Gastrocnemius medialis (tissue), 4 donors: Measurements from ENCODE around the gene GAA. TPM values are rescaled to one million over a fixed set of nuclear protein-coding genes. Genes with fewer than 3 reads are reported as not detected.

Experiments
- ATAC-seq, 2 donors: fragments of 150-250 bp; one replicate each; pipeline ENCODE4 v1.9.1; 2016
- DNase-seq, 2 donors: peaks; one replicate each; pipeline ENCODE4 v3.0.0-alpha.2; 2019
- H3K27ac ChIP-seq, 4 donors: fragments of 200-600 bp; sonication (generic); 1 replicate in 1 of 4; 2 replicates in 3 of 4; pipeline ENCODE4 v1.5.1; 2016 to 2018; ENCODE audit warnings: mild to moderate bottlenecking in 2 of 4, moderate library complexity in 1 of 4
- H3K27me3 ChIP-seq, 3 donors: fragments of 200-600 bp; sonication (generic) in 2 of 3; 1 replicate in 1 of 3; 2 replicates in 2 of 3; pipeline versions ENCODE4 v1.5.1 to v1.6.0; 2016 to 2019; ENCODE audit warnings: mild to moderate bottlenecking in 1 of 3, moderate library complexity in 1 of 3
- H3K36me3 ChIP-seq, 2 donors: fragments of 200-600 bp; sonication (generic) in 1 of 2; one replicate each; pipeline ENCODE4 v1.5.1; 2017 to 2018
- H3K4me1 ChIP-seq, 2 donors: fragments of 200-600 bp; sonication (generic) in 1 of 2; one replicate each; pipeline ENCODE4 v1.5.1; 2016 to 2017; ENCODE audit warnings: mild to moderate bottlenecking in 2 of 2
- H3K4me3 ChIP-seq, 4 donors: fragments of 200-600 bp; sonication (generic) in 3 of 4; 1 replicate in 1 of 4; 2 replicates in 3 of 4; pipeline ENCODE4 v1.5.1; 2016 to 2019; ENCODE audit warnings: mild to moderate bottlenecking in 2 of 4
- H3K9me3 ChIP-seq, 3 donors: fragments of 200-600 bp; sonication (generic) in 2 of 3; 1 replicate in 1 of 3; 2 replicates in 2 of 3; pipeline ENCODE4 v1.5.1; 2016 to 2019
- POLR2A ChIP-seq, 2 donors: fragments of 450-650 bp; IDR thresholded peaks; one replicate each; pipeline ENCODE4 v1.6.1; 2017; ENCODE audit warnings: antibody characterized with exemption in 2 of 2, mild to moderate bottlenecking in 2 of 2, moderate library complexity in 2 of 2
- in situ Hi-C, 4 donors: fragments of 200-750 bp; cut with MboI; loops; one replicate each; pipeline versions ENCODE4 v1.15.0 to v1.8.0; 2017; ENCODE audit warnings: low sequenced_read_pairs in 4 of 4
- intact Hi-C: fragments of 100-400 bp; cut with DNase I; formaldehyde crosslinking; loops from one replicate; pipeline ENCODE4 v1.15.1; 2023; ENCODE audit warnings: low total_unique reads
- total RNA-seq, 4 donors: library from RNA; depleted of rRNA; stranded (reverse); fragments of >200 nt; gene quantifications; one replicate each; pipeline versions ENCODE4 v1.1.0 to v1.2.3, GENCODE V29; 2016
- TF ChIP-seq, protein P1 (sequence below), 5 experiments: fragments of 450-650 bp in 3 of 5; fragments of 200-600 bp in 2 of 5; sonication (generic) in 2 of 5; IDR thresholded peaks in 4 of 5; conservative IDR thresholded peaks in 1 of 5; 1 replicate in 4 of 5; 2 replicates in 1 of 5; pipeline ENCODE4 v1.5.1; 2016 to 2019; ENCODE audit warnings: antibody characterized with exemption in 5 of 5, mild to moderate bottlenecking in 3 of 5, moderate library complexity in 3 of 5

Gene GAA
- total RNA-seq, 4 donors from 2014 or later, result 39.2 to 72.3 (median 70.1) TPM

DNA sequence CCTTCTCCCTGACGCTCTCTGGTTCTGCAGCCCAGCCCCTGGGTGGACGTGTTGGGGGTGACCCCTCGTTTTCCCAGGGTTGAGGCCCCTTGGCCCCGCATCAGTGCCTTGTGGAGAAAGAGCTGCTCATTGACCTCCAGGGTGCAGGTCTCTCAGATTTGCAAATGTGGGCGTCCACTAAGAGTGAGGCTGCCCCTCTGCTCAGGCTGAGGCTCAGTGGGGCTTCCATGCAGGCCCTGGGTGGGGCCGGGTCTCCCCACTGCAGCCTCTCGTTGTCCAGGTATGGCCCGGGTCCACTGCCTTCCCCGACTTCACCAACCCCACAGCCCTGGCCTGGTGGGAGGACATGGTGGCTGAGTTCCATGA lies 9.0 kb downstream of the GAA start:
- Histone ChIP-seq H3K27me3 (no peaks in the 10 kb centered on the region), H3K36me3 (peaks cover 0 to 5% of the 10 kb centered on the region in 2 donors), H3K4me1 (no peaks in the 10 kb centered on the region), H3K4me3 (no peak overlapping the region), H3K9me3 (no peaks in the 10 kb centered on the region), H3K27ac (no peak overlapping the region)
- no peak for ATAC-seq
- no peak for DNase-seq
- in situ Hi-C loops (no loop called here), intact Hi-C loops (no loop called here)
- TF ChIP-seq POLR2A (IDR thresholded peaks at IDR 0.05), result no peak
- TF ChIP-seq, protein P1, sequence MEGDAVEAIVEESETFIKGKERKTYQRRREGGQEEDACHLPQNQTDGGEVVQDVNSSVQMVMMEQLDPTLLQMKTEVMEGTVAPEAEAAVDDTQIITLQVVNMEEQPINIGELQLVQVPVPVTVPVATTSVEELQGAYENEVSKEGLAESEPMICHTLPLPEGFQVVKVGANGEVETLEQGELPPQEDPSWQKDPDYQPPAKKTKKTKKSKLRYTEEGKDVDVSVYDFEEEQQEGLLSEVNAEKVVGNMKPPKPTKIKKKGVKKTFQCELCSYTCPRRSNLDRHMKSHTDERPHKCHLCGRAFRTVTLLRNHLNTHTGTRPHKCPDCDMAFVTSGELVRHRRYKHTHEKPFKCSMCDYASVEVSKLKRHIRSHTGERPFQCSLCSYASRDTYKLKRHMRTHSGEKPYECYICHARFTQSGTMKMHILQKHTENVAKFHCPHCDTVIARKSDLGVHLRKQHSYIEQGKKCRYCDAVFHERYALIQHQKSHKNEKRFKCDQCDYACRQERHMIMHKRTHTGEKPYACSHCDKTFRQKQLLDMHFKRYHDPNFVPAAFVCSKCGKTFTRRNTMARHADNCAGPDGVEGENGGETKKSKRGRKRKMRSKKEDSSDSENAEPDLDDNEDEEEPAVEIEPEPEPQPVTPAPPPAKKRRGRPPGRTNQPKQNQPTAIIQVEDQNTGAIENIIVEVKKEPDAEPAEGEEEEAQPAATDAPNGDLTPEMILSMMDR (IDR thresholded peaks at IDR 0.05 in 4 of 5, conservative IDR thresholded peaks at IDR 0.05 in 1 of 5), result no peak

DNA sequence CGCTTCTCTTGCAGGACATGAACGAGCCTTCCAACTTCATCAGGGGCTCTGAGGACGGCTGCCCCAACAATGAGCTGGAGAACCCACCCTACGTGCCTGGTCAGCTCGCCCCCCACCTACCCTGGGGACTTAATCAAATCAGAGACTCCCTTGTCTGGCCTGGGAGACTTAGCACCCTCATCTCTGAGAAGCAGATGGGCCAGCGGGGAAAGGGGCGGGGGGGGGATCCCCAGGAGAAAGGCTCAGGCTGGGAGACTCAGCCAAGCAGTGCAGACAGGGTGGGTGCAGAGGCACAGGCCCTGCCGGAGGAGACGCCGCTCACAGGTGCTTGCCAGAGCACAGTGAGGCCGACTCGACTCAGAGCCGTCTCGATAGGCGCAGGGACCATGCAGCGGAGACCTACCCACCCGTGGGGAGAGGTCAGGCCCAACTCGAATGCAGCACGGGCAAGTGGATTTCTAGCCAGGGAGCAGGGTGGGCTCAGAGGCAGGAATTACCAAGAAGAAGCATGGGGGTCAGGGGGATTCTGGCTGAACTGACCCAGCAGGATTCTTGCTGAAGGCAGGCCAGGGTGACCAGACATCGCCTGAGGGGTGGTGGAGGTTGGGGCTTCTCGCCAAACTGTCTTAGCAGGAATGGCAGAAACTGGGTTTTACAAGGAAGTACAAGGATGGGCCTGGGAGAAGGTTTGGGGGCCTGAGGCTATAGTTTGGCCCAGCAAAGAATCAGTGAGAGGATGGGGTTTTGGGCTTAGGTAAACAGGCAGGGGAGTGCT lies 9.7 kb downstream of the GAA start:
- Histone ChIP-seq H3K4me1 (no peaks in the 10 kb centered on the region), H3K36me3 (peaks cover 0 to 5% of the 10 kb centered on the region in 2 donors), H3K9me3 (no peaks in the 10 kb centered on the region), H3K27me3 (no peaks in the 10 kb centered on the region), H3K27ac (no peak overlapping the region), H3K4me3 (no peak overlapping the region)
- DNase-seq (no peak), ATAC-seq (no peak)
- intact Hi-C loops, result no loop called here
- in situ Hi-C loops, result no loop called here
- TF ChIP-seq POLR2A (IDR thresholded peaks at IDR 0.05), result no peak
- TF ChIP-seq, protein P1 (IDR thresholded peaks at IDR 0.05 in 4 of 5, conservative IDR thresholded peaks at IDR 0.05 in 1 of 5), result no peak

DNA sequence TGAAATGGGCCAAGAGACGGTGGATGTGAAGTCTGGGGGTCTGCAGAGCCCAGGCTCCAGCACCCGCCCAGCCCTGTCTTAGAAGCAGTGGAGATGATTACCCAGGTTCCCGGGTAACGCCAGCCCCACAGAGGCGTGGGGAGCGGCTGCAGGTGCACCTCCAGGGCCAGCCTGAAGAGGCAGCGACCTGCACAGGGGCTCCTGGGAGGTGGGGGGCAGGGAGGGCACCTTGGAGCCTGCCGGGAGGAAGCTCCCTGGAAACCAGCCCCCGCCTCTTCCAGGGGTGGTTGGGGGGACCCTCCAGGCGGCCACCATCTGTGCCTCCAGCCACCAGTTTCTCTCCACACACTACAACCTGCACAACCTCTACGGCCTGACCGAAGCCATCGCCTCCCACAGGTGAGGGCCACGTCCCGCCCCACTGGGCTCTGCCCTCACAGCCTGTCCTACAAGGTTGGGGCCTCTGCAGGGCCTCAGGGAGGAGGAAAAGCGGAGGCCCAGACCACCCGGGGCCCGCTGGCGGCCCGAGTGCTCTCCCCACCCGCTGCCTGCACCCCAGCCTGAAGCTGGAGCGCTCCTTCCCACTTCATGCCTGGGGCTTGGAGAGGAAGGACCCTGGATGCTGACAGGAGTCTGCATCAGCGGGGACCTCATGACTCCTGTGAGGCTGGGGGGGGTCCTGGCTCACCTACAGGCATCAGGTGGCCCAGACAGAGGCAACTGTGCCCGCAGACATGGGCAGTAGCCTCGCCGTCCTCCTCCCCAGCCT lies 10.5 kb downstream of the GAA start:
- intact Hi-C loops, result no loop called here
- Histone ChIP-seq H3K4me3 (no peak overlapping the region), H3K4me1 (no peaks in the 10 kb centered on the region), H3K27ac (no peak overlapping the region), H3K36me3 (peaks cover 0 to 5% of the 10 kb centered on the region in 2 donors), H3K27me3 (no peaks in the 10 kb centered on the region), H3K9me3 (no peaks in the 10 kb centered on the region)
- in situ Hi-C loops, result no loop called here
- DNase-seq, result no peak
- TF ChIP-seq, protein P1 (IDR thresholded peaks at IDR 0.05 in 4 of 5, conservative IDR thresholded peaks at IDR 0.05 in 1 of 5), result no peak
- ATAC-seq, result no peak

DNA sequence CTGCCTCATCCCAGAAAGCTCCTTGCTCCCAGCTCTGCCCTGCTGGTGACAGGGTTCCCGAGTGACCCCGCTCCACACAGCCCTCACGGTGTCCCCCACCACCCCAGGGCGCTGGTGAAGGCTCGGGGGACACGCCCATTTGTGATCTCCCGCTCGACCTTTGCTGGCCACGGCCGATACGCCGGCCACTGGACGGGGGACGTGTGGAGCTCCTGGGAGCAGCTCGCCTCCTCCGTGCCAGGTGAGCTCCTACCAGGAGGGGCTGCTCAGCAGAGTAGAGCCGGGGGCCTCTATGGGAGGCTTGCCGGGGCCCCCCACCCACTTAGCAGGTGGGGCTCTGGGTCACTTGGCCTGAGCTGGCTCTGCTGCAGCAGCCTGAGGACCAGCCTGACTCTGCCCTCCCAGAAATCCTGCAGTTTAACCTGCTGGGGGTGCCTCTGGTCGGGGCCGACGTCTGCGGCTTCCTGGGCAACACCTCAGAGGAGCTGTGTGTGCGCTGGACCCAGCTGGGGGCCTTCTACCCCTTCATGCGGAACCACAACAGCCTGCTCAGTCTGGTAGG lies 11.2 kb downstream of the GAA start:
- H3K27ac ChIP-seq, result no peak overlapping the region
- H3K36me3 ChIP-seq, result peaks cover 0 to 5% of the 10 kb centered on the region in 2 donors
- intact Hi-C loops (no loop called here), in situ Hi-C loops (no loop called here)
- no peaks in the 10 kb centered on the region for H3K4me1 ChIP-seq
- ATAC-seq, result no peak
- H3K9me3 ChIP-seq, result no peaks in the 10 kb centered on the region
- no peaks in the 10 kb centered on the region for H3K27me3 ChIP-seq
- TF ChIP-seq, protein P1 (IDR thresholded peaks at IDR 0.05 in 4 of 5, conservative IDR thresholded peaks at IDR 0.05 in 1 of 5), result no peak
- no peak for TF ChIP-seq POLR2A (IDR thresholded peaks at IDR 0.05)
- no peak for DNase-seq
- no peak overlapping the region for H3K4me3 ChIP-seq
